PFSK-1 (cell line): ENCODE data around the gene CALML6.

Source experiments
- FOXP2 ChIP-seq: optimal IDR thresholded peaks from 2 replicates; pipeline ENCODE3; 2011; ENCODE audit warnings: borderline replicate concordance, control low read depth, inconsistent platforms; ENCODE audit not compliant: insufficient read depth; ENCODE audit errors: extremely low read length, extremely low read depth
- POLR2AphosphoS5 ChIP-seq: IDR thresholded peaks from 2 replicates; pipeline ENCODE4 v1.6.1; 2012; ENCODE audit warnings: low read depth, mild to moderate bottlenecking, control low read depth, low read length, moderate library complexity
- SIN3A ChIP-seq: IDR thresholded peaks from 2 replicates; pipeline ENCODE4 v1.6.1; 2012; ENCODE audit warnings: mild to moderate bottlenecking, low read length, moderate library complexity, borderline replicate concordance; ENCODE audit not compliant: insufficient read depth
- TAF1 ChIP-seq: IDR thresholded peaks from 2 replicates; pipeline ENCODE4 v1.6.1; 2012; ENCODE audit warnings: low read length, control low read depth, borderline replicate concordance; ENCODE audit not compliant: insufficient read depth
- TF ChIP-seq, protein P1 (sequence below), 2 experiments: IDR thresholded peaks; 2 replicates each; pipeline versions ENCODE4 v1.6.1 to v1.8.0; 2011 to 2012; ENCODE audit warnings: low read depth in 2 of 2, low read length in 2 of 2, control low read depth in 1 of 2, inconsistent platforms in 1 of 2, mild to moderate bottlenecking in 1 of 2, moderate library complexity in 1 of 2; ENCODE audit not compliant: insufficient read depth in 1 of 2

Gene CALML6

DNA sequence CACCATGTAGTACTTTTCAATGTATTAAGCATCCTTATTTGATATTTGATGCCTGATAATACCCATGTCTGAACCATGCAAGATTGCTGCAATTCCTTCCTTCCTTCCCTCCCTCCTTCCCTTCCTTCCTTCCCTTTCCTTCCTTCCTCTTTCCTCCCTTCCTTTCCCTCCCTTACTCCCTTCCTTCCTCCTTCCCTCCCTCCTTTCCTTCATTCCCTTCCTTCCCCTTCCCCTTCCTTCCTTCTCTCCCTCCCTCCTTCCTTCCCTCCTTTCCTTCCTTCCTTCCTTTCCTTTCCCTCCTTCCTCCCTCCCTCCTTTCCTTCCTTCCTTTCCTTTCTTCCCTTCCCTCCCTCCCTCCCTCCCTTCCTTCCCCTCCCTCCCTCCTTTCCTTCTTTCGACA is 33.7 kb downstream of the CALML6 start:
- TF ChIP-seq, protein P1, sequence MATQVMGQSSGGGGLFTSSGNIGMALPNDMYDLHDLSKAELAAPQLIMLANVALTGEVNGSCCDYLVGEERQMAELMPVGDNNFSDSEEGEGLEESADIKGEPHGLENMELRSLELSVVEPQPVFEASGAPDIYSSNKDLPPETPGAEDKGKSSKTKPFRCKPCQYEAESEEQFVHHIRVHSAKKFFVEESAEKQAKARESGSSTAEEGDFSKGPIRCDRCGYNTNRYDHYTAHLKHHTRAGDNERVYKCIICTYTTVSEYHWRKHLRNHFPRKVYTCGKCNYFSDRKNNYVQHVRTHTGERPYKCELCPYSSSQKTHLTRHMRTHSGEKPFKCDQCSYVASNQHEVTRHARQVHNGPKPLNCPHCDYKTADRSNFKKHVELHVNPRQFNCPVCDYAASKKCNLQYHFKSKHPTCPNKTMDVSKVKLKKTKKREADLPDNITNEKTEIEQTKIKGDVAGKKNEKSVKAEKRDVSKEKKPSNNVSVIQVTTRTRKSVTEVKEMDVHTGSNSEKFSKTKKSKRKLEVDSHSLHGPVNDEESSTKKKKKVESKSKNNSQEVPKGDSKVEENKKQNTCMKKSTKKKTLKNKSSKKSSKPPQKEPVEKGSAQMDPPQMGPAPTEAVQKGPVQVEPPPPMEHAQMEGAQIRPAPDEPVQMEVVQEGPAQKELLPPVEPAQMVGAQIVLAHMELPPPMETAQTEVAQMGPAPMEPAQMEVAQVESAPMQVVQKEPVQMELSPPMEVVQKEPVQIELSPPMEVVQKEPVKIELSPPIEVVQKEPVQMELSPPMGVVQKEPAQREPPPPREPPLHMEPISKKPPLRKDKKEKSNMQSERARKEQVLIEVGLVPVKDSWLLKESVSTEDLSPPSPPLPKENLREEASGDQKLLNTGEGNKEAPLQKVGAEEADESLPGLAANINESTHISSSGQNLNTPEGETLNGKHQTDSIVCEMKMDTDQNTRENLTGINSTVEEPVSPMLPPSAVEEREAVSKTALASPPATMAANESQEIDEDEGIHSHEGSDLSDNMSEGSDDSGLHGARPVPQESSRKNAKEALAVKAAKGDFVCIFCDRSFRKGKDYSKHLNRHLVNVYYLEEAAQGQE (IDR thresholded peaks at IDR 0.05; ENCODE audit: insufficient read depth in 1 of 2, low read depth in 2 of 2, low read length in 2 of 2), result no peak
- TF ChIP-seq TAF1, result no peak
- TF ChIP-seq FOXP2, result no peak
- TF ChIP-seq SIN3A, result no peak
- TF ChIP-seq POLR2AphosphoS5, result no peak

DNA sequence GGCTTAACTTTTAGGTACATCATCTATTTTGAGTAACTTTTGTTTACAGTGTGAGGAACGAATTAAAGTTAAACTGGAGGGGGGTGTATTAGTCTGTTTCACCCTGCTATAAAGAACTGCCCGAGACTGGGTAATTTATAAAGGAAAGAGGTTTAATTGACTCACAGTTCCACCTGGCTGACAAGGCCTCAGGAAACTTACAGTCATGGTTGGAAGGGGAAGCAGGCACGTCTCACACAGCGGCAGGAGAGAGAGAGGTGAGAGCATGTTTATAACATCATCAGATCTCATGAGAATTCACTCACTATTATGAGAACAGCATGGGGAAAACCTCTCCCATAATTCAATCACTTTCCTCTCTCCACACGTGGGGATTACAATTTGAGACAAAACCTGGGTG is 35.9 kb downstream of the CALML6 start:
- TF ChIP-seq, protein P1 (IDR thresholded peaks at IDR 0.05; ENCODE audit: insufficient read depth in 1 of 2, low read depth in 2 of 2, low read length in 2 of 2), result no peak
- TF ChIP-seq TAF1 (no peak), FOXP2 (no peak), SIN3A (no peak), POLR2AphosphoS5 (no peak)

DNA sequence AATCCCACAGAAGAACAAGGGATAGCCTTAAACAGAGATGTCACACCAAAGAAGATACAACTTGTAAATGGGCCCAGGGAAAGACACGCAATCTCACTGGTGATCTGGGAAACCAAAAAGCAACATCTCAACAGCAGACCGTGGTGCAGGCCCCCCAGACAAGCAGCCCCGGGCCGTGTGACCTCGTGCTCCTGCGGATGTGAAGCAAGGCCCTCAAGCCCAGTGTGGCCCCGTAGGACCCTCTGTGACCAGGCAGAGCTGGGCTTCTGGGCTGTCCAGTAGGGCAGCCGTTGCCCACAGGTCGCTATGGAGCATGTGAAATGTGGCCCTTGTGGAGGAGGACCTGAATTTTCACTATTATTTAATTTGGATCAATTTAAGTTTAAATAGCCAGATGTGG is 39.0 kb downstream of the CALML6 start:
- TF ChIP-seq, protein P1 (IDR thresholded peaks at IDR 0.05; ENCODE audit: insufficient read depth in 1 of 2, low read depth in 2 of 2, low read length in 2 of 2), result no peak
- TF ChIP-seq FOXP2 (no peak), POLR2AphosphoS5 (no peak), TAF1 (no peak), SIN3A (no peak)

DNA sequence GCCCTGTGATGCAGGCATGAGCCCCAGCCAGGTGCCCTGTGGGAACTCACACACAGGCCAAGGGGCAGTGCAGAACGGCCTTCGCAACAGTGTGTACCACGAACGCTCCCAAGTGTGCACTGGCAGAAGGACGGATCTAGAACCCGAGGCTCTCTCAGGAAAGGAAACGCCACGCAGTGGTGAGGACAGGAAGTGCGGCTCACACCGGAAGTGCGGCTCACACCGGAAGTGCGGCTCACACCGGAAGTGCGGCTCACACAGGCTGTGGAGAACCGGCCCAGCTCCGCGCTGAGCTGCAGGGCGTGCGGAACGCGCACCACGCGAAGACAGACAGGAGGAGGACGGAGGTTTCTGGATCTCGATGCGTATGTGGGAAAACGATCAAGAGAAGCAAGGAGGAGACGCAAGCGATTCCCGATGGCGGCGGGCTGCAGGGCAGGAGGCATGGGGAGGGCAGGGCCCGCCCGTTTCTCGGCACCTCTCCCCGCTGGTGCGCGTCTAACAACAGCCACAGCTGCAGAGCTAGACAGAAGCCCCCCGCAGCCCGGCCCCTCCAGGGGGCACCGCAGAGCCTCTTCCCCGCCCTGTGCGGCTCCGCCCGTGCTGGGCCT is 39.9 kb downstream of the CALML6 start:
- TF ChIP-seq FOXP2 (no peak), POLR2AphosphoS5 (no peak), TAF1 (no peak), SIN3A (no peak)
- TF ChIP-seq, protein P1 (IDR thresholded peaks at IDR 0.05; ENCODE audit: insufficient read depth in 1 of 2, low read depth in 2 of 2, low read length in 2 of 2), result no peak

DNA sequence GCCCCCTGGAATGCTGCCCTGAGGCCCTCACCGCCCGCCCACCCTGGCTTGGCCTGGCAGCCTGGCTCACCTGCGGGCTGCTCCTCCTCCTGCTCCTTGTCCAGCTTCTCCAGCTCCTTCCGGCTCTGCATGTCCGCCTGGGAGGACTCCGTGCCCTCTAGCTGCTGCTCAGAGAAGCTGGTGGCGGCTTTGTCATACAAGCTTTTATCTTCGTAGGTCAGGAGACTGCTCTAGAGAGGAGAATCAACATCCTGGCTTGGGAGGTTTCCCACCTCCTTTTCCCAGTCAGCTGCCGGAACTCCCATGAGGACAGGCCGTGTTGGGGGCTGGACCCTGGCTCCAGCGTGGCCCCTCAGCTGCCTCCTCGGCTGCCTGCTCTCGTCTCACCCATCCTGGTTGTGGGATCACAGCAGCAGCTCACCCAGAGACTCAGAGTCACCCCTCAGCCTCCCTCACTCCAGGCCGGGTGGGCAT is 40.6 kb downstream of the CALML6 start:
- no peak for TF ChIP-seq SIN3A
- no peak for TF ChIP-seq TAF1
- no peak for TF ChIP-seq POLR2AphosphoS5
- no peak for TF ChIP-seq FOXP2
- TF ChIP-seq, protein P1 (IDR thresholded peaks at IDR 0.05; ENCODE audit: insufficient read depth in 1 of 2, low read depth in 2 of 2, low read length in 2 of 2), result no peak
